Stomach (tissue), 9 donors: ENCODE measurements around the gene TMEM255B. TPM values are rescaled to one million over a fixed set of nuclear protein-coding genes. Genes with fewer than 3 reads are reported as not detected.
"Not testable (repeated sequence)": the region's sequence is repeated elsewhere in the genome, so short reads cannot be mapped to it uniquely, and the experiment has no call there.

Experiments
- DNase-seq, 2 donors: peaks; one replicate each; pipeline versions ENCODE4 v3.0.0 to v3.0.0-alpha.2; 2013 to 2019
- H3K27ac ChIP-seq, 5 donors: fragments of 200-600 bp in 4 of 5; sonication (generic) in 4 of 5; one replicate each; pipeline ENCODE4 v1.5.1; 2013 to 2019; ENCODE audit warnings: mild to moderate bottlenecking in 1 of 5, moderate library complexity in 1 of 5
- H3K27me3 ChIP-seq, 3 donors: fragments of 200-600 bp; sonication (generic); one replicate each; pipeline ENCODE4 v1.5.1; 2017 to 2019; ENCODE audit warnings: mixed run types in 1 of 3
- H3K36me3 ChIP-seq, 4 donors: fragments of 200-600 bp; sonication (generic); 1 replicate in 3 of 4; 2 replicates in 1 of 4; pipeline ENCODE4 v1.5.1; 2016 to 2019
- H3K4me1 ChIP-seq, 4 donors: fragments of 200-600 bp; sonication (generic); one replicate each; pipeline ENCODE4 v1.5.1; 2016 to 2019
- H3K4me3 ChIP-seq, 4 donors: fragments of 200-600 bp; sonication (generic) in 3 of 4; one replicate each; pipeline ENCODE4 v1.5.1; 2016 to 2019; ENCODE audit warnings: mild to moderate bottlenecking in 1 of 4
- H3K9me3 ChIP-seq, 4 donors: fragments of 200-600 bp; sonication (generic); one replicate each; pipeline ENCODE4 v1.5.1; 2016 to 2019
- EP300 ChIP-seq: sonication (generic); formaldehyde crosslinking; IDR thresholded peaks from one replicate; pipeline ENCODE4 v1.6.1; 2017; ENCODE audit warnings: antibody characterized with exemption
- POLR2A ChIP-seq, 4 donors: fragments of 450-650 bp; IDR thresholded peaks; one replicate each; pipeline ENCODE4 v1.6.1; 2016; ENCODE audit warnings: antibody characterized with exemption in 4 of 4, control low read depth in 2 of 4, mild to moderate bottlenecking in 1 of 4, moderate library complexity in 1 of 4
- POLR2AphosphoS5 ChIP-seq, 3 donors: sonication (generic); formaldehyde crosslinking; IDR thresholded peaks; one replicate each; pipeline ENCODE4 v1.6.1; 2016; ENCODE audit warnings: antibody characterized with exemption in 3 of 3
- WGBS, 5 donors: extraction: QIAGEN DNeasy Blood & Tissue Kit in 3 of 5; methylation state at CpG; one replicate each; pipeline versions ENCODE4 v1.1.5 to v1.1.7; 2013 to 2018; 5-methylcytosine and 5-hydroxymethylcytosine counted together
- intact Hi-C: fragments of 100-400 bp; cut with DNase I; formaldehyde crosslinking; loops from one replicate; pipeline ENCODE4 v1.15.1; 2023; ENCODE audit warnings: low total_unique reads
- polyA plus RNA-seq, 3 donors: library from polyadenylated mRNA; stranded (reverse); fragments of 200-250 nt; gene quantifications; one replicate each; pipeline ENCODE4 v1.2.3, GENCODE V29; 2013
- total RNA-seq, 5 donors: library from RNA; depleted of rRNA; stranded (reverse); fragments of >200 nt; gene quantifications; one replicate each; pipeline versions ENCODE4 v1.1.0 to v1.2.3, GENCODE V29; 2014 to 2016
- TF ChIP-seq, protein P1 (sequence below), 7 experiments: fragments of 450-650 bp in 4 of 7; fragments of 200-600 bp in 3 of 7; sonication (generic) in 3 of 7; IDR thresholded peaks; one replicate each; pipeline ENCODE4 v1.5.1; 2016 to 2019; ENCODE audit warnings: antibody characterized with exemption in 7 of 7, control low read depth in 2 of 7, mild to moderate bottlenecking in 1 of 7
- donor health status: healthy with polysubstance abuse.
- donor health status: Bipolar disorder and iron deficiency.
- donor health status: healthy.

The TMEM255B gene
- total and polyA plus RNA-seq, 8 donors: 1.3 to 7.9 (median 4.6) TPM; not detected in 1

GRCh38 chr13:113786262-113786841 lies 27.3 kb downstream of the TMEM255B start:
- Histone ChIP-seq H3K4me3 (no peak overlapping the region), H3K4me1 (no peaks in the 10 kb centered on the region), H3K27ac (no peak overlapping the region), H3K36me3 (no peaks in the 10 kb centered on the region), H3K9me3 (no peaks in the 10 kb centered on the region), H3K27me3 (peaks cover 0 to 11% (median 0%) of the 10 kb centered on the region in 3 donors)
- intact Hi-C loops: no loop called here
- 73 to 86% (median 83%) methylated on average over 17 of the region's 17 CpGs for WGBS, 5 donors
- TF ChIP-seq POLR2A (IDR thresholded peaks at IDR 0.05): no peak
- TF ChIP-seq, protein P1, sequence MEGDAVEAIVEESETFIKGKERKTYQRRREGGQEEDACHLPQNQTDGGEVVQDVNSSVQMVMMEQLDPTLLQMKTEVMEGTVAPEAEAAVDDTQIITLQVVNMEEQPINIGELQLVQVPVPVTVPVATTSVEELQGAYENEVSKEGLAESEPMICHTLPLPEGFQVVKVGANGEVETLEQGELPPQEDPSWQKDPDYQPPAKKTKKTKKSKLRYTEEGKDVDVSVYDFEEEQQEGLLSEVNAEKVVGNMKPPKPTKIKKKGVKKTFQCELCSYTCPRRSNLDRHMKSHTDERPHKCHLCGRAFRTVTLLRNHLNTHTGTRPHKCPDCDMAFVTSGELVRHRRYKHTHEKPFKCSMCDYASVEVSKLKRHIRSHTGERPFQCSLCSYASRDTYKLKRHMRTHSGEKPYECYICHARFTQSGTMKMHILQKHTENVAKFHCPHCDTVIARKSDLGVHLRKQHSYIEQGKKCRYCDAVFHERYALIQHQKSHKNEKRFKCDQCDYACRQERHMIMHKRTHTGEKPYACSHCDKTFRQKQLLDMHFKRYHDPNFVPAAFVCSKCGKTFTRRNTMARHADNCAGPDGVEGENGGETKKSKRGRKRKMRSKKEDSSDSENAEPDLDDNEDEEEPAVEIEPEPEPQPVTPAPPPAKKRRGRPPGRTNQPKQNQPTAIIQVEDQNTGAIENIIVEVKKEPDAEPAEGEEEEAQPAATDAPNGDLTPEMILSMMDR (IDR thresholded peaks at IDR 0.05): no peak
- TF ChIP-seq POLR2AphosphoS5 (IDR thresholded peaks at IDR 0.05): no peak
- TF ChIP-seq EP300: no peak
- peak in 1 of 2 donors; percentile 8 for DNase-seq

- no peak for DNase-seq
- WGBS, 5 donors: 53 to 72% (median 62%) methylated on average over 8 to 12 of the region's 12 CpGs
- no peaks in the 10 kb centered on the region for H3K9me3 ChIP-seq
- H3K4me1 ChIP-seq: no peaks in the 10 kb centered on the region
- no peak overlapping the region for H3K27ac ChIP-seq
- no peaks in the 10 kb centered on the region for H3K36me3 ChIP-seq
- intact Hi-C loops: no loop called here
- peaks cover 0 to 16% (median 0%) of the 10 kb centered on the region in 3 donors for H3K27me3 ChIP-seq
- no peak for TF ChIP-seq POLR2AphosphoS5 (IDR thresholded peaks at IDR 0.05)
- TF ChIP-seq, protein P1 (IDR thresholded peaks at IDR 0.05): no peak
- no peak for TF ChIP-seq POLR2A (IDR thresholded peaks at IDR 0.05)
- H3K4me3 ChIP-seq: no peak overlapping the region
Measured at GRCh38 chr13:113787694-113788093, 28.7 kb downstream of the TMEM255B start.

DNA sequence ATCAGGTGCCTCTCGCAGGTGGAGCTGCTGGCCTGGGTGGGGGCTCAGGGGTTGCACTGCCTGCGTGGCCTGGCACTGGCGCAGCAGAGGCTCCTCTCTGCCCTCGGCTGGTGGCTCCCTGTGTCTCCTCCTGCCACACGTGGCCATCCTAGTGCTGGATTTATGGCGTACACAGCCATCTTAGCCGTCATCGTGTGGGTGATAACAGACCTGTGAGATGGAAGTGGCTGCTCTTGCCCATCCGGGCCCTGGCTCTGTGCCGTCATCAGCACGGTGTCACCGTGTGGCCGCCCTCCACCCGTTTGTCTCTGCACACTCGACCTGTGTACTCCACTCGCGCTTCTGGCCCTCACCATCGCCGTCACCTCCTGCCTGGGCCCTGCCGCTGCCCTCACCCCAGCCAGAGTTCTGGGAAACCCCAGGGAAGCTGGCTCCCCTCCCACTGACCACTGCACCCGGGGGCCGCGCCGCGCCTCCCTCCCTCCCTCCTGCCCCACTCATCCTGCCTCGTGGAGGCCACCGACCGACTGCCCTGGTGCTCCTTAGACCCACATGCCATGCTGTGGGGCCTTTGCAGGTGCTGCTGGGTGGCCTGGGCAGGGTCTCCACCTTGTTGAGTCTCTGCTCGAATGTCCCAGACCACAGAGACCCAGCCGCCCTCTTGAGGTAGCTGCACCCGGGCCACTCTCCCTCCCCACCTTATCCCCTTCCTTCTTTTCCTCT lies 29.5 kb downstream of the TMEM255B start:
- H3K36me3 ChIP-seq: no peaks in the 10 kb centered on the region
- H3K27me3 ChIP-seq: peaks cover 0 to 19% (median 0%) of the 10 kb centered on the region in 3 donors
- DNase-seq: no peak
- H3K27ac ChIP-seq: no peak overlapping the region
- intact Hi-C loops: no loop called here
- no peak overlapping the region for H3K4me3 ChIP-seq
- WGBS, 5 donors: 79 to 85% (median 83%) methylated on average over 24 to 31 of the region's 31 CpGs
- TF ChIP-seq, protein P1 (IDR thresholded peaks at IDR 0.05): no peak
- no peak for TF ChIP-seq POLR2A (IDR thresholded peaks at IDR 0.05)
- TF ChIP-seq EP300: no peak
- no peak for TF ChIP-seq POLR2AphosphoS5 (IDR thresholded peaks at IDR 0.05)
- H3K9me3 ChIP-seq: no peaks in the 10 kb centered on the region
- no peaks in the 10 kb centered on the region for H3K4me1 ChIP-seq

- WGBS, 5 donors: 66 to 73% (median 72%) methylated on average over 4 to 6 of the region's 6 CpGs
- DNase-seq: no peak
- Histone ChIP-seq H3K4me1 (no peaks in the 10 kb centered on the region), H3K36me3 (no peaks in the 10 kb centered on the region), H3K4me3 (no peak overlapping the region), H3K27ac (no peak overlapping the region), H3K27me3 (peaks cover 0 to 25% (median 0%) of the 10 kb centered on the region in 3 donors), H3K9me3 (no peaks in the 10 kb centered on the region)
- intact Hi-C loops: no loop called here
- TF ChIP-seq, protein P1 (IDR thresholded peaks at IDR 0.05): no peak
- no peak for TF ChIP-seq POLR2AphosphoS5 (IDR thresholded peaks at IDR 0.05)
- TF ChIP-seq POLR2A (IDR thresholded peaks at IDR 0.05): no peak
- no peak for TF ChIP-seq EP300
Measured at GRCh38 chr13:113789167-113789566, 30.1 kb downstream of the TMEM255B start.

DNA sequence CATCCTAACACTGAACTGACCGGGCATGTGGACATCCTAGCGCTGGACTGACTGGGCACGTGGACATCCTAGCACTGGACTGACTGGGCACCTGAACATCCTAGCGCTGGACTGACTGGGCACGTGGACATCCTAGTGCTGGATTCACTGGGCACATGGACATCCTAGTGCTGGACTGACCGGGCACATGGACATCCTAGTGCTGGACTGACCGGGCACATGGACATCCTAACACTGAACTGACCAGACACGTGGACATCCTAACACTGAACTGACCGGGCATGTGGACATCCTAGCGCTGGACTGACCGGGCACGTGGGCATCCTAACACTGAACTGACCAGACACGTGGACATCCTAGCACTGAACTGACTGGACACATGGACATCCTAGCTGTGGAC lies 30.9 kb downstream of the TMEM255B start:
- DNase-seq, H3K36me3 ChIP-seq, H3K4me1 ChIP-seq, intact Hi-C loops, H3K9me3 ChIP-seq, H3K27ac ChIP-seq, H3K4me3 ChIP-seq: not testable (repeated sequence)
- WGBS, 5 donors: 68 to 95% (median 91%) methylated on average over 4 to 13 of the region's 13 CpGs
- peaks cover 0 to 32% (median 0%) of the 10 kb centered on the region in 3 donors for H3K27me3 ChIP-seq
